Panc1 (cell line): ENCODE measurements around the gene PDE11A.

Experiments
- POLR2AphosphoS5 ChIP-seq: IDR thresholded peaks from 2 replicates; pipeline ENCODE4 v1.6.1; 2012; ENCODE audit warnings: mild to moderate bottlenecking, low read depth, low read length, moderate library complexity
- TCF7L2 ChIP-seq: IDR thresholded peaks from 2 replicates; pipeline ENCODE4 v1.6.1; 2011; ENCODE audit warnings: mild to moderate bottlenecking, low read depth, low read length, inconsistent platforms
- TF ChIP-seq, protein P1 (sequence below), 2 experiments: IDR thresholded peaks; 2 replicates each; pipeline ENCODE4 v1.6.1; 2011 to 2012; ENCODE audit warnings: low read depth in 2 of 2, control low read depth in 1 of 2, low read length in 1 of 2, mild to moderate bottlenecking in 1 of 2, moderate library complexity in 1 of 2; ENCODE audit not compliant: insufficient read depth in 1 of 2
- TF ChIP-seq, protein P2 (sequence below): fragments of 450-650 bp; IDR thresholded peaks from 2 replicates; pipeline ENCODE4 v1.5.1; 2017; ENCODE audit warnings: mild to moderate bottlenecking

DNA sequence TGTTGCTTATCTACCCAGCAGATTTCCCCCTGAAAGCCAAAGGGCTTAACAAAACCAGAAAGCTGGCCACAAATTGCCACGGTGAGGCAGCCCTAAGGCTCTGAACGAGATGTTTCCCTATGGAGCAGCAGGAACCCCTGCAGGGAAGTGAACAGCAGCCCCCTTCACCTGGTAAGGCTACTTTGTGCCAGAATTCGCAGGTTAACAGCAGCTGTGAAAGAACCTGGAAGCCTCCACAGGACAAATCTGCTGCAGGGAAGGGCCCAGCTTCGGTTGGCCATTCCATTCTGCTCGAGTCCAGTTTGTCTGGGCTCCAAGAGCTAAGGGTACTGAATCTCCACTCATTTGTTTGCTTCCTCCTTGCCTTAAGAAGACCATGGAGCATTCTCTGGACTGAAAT is 175.3 kb downstream of the PDE11A start:
- TF ChIP-seq, protein P1, sequence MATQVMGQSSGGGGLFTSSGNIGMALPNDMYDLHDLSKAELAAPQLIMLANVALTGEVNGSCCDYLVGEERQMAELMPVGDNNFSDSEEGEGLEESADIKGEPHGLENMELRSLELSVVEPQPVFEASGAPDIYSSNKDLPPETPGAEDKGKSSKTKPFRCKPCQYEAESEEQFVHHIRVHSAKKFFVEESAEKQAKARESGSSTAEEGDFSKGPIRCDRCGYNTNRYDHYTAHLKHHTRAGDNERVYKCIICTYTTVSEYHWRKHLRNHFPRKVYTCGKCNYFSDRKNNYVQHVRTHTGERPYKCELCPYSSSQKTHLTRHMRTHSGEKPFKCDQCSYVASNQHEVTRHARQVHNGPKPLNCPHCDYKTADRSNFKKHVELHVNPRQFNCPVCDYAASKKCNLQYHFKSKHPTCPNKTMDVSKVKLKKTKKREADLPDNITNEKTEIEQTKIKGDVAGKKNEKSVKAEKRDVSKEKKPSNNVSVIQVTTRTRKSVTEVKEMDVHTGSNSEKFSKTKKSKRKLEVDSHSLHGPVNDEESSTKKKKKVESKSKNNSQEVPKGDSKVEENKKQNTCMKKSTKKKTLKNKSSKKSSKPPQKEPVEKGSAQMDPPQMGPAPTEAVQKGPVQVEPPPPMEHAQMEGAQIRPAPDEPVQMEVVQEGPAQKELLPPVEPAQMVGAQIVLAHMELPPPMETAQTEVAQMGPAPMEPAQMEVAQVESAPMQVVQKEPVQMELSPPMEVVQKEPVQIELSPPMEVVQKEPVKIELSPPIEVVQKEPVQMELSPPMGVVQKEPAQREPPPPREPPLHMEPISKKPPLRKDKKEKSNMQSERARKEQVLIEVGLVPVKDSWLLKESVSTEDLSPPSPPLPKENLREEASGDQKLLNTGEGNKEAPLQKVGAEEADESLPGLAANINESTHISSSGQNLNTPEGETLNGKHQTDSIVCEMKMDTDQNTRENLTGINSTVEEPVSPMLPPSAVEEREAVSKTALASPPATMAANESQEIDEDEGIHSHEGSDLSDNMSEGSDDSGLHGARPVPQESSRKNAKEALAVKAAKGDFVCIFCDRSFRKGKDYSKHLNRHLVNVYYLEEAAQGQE (IDR thresholded peaks at IDR 0.05; ENCODE audit: insufficient read depth in 1 of 2, low read depth in 2 of 2, low read length in 1 of 2): no peak
- TF ChIP-seq, protein P2, sequence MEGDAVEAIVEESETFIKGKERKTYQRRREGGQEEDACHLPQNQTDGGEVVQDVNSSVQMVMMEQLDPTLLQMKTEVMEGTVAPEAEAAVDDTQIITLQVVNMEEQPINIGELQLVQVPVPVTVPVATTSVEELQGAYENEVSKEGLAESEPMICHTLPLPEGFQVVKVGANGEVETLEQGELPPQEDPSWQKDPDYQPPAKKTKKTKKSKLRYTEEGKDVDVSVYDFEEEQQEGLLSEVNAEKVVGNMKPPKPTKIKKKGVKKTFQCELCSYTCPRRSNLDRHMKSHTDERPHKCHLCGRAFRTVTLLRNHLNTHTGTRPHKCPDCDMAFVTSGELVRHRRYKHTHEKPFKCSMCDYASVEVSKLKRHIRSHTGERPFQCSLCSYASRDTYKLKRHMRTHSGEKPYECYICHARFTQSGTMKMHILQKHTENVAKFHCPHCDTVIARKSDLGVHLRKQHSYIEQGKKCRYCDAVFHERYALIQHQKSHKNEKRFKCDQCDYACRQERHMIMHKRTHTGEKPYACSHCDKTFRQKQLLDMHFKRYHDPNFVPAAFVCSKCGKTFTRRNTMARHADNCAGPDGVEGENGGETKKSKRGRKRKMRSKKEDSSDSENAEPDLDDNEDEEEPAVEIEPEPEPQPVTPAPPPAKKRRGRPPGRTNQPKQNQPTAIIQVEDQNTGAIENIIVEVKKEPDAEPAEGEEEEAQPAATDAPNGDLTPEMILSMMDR: no peak
- no peak for TF ChIP-seq POLR2AphosphoS5
- no peak for TF ChIP-seq TCF7L2
